Stimulated activated CD4-positive, alpha-beta T cell treated with anti-CD3 and anti-CD28 coated beads, Interleukin-4, amount 100 ng/mL, for 4 hours (primary cell): ENCODE data around the gene FAM227B.
"Not testable (repeated sequence)": the region's sequence is repeated elsewhere in the genome, so short reads cannot be mapped to it uniquely, and the experiment has no call there.

Source experiments
- DNase-seq, 2 experiments: peaks; one replicate each; pipeline ENCODE4 v3.0.0-alpha.2; 2020

The FAM227B gene

DNA sequence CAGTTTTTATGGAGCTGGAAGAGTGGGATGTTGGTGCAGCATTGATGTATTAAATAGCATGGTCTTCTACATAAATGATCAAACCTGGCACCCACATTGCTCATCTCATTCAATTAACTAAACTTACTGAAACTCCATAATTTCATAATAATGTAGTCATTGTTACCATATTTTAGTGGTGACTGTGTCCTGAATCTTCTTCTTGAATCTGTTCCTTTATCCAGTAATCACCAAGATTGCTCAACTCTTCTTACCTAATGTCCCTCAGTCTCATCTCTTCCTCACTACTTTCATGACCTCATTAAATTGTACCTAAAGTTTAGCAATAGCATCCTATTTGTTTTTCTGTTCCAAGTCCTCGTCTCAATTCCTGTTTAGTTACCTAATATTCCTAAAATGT is 127.8 kb downstream of the FAM227B start:
- no peak for DNase-seq

DNA sequence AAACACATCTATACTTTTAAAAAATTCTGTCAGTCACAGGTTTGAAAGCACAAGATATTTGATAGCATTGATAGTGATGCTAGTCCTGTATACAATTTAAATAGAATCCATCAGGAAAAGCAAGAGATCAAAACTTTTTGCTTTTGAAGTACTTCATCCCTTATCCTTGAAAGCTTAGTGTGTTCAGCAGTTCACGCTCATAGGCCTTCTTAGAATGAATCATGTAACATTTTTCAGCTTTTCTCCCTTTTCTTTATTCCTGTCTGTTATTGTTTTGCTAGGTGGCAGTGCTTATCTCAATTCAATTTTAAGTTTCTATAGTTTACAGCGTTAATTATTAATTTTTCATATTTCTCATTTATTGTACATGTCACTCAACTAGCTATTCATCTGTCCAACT is 128.5 kb downstream of the FAM227B start:
- no peak for DNase-seq

DNA sequence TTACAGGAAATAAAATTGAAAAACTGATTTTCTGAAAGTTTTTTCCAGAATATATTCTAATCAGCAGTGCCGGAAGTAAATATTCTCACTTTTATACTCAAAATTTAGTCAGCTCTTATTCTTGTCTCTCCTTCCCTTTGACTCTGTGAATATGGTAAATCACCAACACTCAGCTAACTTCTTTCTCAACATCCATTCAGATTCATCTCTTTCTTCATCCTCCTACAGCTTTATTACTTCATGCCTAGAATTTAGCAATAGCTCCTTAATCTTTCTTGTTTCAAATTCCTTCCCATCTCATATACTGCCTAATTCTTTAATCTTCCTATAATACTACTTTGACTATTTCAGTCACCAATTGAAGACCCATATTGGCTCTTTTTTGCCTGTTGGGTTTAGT is 129.7 kb downstream of the FAM227B start:
- DNase-seq: no peak

DNA sequence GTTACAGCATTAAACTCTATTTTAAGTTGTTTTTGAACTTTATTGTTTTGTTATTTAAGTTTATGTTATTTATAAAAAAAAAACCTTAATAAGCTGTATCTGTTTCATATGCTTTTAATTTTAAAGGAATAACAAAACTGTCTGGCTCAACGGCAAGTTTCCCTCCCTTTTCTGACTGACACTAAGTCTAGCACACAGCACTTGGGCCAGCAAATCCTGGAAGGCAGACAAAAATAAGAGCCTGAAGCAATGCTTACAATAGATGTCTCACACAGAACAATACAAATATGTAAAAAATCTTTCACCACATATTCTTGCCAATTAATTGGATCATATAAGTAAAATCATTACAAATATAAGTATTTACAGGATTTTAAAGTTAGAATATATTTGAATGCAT is 135.2 kb downstream of the FAM227B start:
- not testable (repeated sequence) for DNase-seq

DNA sequence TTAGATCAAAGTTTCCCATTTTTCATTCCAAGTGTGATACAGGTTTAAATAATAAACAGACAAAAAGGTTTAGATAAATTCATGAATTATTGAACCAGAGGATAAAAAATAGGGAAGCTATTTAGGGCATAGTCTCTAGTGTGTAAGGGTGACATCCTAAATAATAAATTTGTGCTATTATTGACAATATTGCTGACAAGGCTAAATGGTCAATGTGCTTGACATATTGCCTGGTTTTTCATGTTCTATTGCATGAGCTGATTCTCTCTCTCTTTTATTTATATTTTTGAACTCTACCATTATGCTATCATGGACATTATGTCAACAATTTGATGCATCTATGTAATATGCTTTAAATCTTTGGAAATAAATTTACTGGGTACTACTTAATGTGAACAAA is 141.6 kb downstream of the FAM227B start:
- DNase-seq: not testable (repeated sequence)

DNA sequence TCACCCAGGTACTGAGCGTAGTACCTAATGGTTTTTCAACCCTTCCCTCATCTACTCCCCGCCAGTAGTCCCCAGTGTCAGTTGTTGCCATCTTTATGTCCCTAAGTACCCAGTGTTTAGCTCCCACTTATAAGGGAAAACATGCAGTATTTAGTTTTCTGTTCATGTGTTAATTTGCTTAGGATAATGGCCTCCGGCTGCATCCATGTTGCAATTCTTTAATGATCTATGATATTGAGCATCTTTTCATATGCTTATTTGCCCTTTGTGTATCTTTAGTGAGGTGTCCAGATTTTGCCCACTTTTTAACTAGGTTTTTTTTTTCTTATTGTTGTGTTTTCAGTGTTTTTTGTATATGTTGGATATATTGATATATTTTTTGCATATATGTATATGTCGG is 142.6 kb downstream of the FAM227B start:
- not testable (repeated sequence) for DNase-seq

DNA sequence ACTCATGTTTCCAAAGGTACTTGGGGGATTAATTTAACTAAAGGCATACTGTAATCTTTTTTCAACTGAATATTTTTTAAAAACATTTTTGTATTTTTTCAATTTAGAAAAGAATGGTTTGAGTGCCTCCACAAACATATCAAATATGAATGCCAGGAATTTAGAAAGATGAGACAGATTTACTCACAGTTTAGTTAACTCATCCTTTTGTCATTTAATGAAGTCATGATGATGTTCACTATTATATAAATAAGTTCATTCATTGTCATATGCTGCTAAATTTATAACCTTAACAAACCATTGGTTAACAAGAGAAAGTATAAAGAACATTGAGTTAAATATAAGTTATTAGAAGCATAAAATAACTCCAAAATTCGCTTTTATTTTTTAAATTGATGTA is 147.6 kb downstream of the FAM227B start:
- DNase-seq: no peak

DNA sequence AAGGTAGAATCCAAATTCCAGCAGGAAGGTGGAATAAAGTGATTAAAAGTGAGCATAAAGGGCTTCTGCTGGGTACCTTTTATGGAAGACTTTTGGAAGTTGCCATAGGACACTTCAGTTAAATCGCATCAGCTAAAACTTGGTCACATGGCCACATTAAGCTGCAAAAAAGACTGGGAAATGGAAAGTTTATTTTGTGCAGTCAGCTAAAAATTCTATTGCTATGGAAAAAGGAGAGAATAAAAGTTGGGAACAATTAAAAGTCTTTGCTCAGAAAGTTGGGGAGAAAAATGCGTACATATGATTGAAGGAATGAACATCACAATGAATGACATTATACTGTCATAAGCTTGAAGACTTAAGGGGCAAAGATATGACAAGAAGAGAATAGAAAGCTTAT is 148.3 kb downstream of the FAM227B start:
- no peak for DNase-seq

DNA sequence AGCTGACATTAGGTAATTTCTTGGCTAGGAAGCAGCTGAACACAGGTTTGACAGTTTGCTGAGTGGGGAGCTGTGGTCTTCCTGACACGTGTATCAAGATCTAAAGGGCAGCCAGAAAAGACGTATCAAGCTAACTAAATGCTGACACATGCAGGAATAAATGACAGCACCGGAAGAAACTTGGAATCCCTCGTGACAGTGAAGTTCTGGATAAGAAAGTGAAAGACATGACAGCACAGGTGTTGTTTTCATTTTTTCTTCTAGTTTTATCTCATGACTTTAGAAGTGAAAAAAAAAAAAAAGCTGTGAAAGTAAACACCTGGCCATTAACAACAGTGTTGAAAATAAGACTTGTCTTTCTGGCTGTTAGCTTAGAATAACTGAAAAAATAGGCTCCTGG is 148.9 kb downstream of the FAM227B start:
- DNase-seq: no peak

DNA sequence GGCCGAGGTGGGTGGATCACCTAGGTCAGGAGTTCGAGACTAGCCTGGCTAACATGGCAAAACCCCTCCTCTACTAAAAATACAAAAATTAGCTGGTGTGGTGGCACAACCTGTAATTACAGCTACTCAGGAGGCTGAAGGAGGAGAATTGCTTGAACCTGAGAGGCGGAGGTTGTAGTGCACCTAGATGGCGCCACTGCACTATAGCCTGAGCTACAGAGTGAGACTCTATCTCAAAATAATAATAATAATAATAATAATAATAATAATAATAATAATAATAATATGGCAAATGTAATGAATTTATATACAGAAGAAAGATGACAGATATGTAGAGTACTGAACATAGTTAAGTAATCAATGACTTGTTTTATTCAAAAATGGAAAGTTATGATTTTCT is 149.4 kb downstream of the FAM227B start:
- DNase-seq: peak in 1 of 2 experiments; percentile 20

DNA sequence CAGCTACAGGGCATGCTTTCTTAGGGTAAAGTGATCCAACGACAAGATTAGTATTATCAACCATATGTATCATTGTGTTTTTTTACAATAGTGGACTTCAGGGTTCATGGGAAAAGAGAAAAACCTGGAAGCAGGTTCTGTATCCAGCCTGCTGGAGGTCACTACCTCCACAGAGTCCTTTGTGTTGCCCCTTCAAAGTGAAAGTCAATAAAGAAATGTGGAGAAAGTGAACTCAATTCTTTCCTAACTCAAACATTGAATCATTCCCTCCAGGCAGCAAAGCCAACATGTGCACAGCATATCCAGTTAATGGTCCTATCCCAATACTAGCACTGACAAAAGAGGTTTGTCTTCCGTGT is 152.2 kb downstream of the FAM227B start:
- no peak for DNase-seq

DNA sequence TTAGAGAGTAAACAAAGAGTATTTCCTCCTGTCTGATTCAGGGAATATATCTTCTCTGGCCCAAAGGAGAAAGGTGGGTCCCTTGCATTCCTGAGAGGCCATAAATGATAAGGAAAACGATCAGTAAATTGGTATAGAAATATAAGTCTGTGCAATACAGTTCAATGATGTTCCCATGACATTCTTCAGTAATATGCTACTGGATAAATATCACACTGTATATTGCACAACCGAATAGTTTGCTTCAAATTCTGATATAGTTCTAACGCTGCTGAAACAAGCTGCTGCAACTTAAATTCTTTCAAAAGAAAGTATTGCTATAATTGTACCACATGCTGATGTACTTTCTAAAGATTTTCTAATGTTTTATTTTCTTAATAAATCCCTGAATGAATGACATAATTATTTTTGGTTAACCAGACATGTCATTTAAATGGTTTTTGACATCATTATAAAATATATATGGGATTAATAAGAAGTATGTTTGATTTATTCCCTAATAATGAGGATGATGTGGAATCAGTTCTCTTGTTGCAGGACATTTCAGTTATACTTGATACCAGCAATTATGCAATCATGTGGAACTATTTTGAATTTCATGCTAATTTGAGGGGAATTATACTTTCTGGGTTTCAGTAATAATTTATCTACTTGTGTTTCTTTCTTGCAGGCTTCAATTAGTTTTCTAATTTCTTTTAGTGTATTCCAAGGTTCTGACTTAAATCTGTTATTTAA is 152.7 kb downstream of the FAM227B start:
- no peak for DNase-seq

DNA sequence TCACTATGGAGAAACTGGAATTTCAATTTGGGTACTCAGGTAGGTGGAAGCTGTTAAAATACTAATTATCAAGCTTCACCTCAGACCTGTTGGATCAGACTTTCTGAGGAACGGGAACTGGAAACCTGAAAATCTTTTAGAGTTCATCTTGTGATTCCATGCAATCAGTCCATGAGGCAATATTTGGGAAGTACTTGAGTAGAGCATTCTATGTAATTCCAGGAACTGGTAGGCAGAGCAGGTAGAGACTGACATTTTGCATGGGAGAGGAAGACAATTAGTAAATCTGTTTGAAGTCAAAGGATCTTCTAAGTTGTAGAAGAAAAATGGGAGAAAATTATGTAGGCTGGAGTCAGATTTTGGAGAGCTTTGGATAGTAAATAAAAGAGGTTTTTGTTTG is 154.5 kb downstream of the FAM227B start:
- no peak for DNase-seq

DNA sequence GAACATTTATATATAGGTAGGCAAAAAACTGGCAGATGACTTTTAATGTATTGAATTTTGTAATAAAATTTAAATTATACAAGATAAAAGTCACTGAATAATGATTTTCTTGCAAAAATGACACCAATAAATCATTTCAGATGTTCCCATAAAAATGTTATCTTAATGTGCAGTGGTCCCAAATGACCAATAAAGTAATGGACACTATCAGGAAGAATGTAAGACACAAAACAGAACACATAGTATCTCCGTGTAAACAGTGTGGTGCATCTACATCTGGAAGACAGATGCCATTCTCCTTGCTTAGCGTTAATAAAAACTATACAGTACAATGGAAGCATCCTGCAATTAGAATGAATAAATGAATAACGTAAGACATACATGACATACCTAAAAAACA is 156.1 kb downstream of the FAM227B start:
- no peak for DNase-seq

DNA sequence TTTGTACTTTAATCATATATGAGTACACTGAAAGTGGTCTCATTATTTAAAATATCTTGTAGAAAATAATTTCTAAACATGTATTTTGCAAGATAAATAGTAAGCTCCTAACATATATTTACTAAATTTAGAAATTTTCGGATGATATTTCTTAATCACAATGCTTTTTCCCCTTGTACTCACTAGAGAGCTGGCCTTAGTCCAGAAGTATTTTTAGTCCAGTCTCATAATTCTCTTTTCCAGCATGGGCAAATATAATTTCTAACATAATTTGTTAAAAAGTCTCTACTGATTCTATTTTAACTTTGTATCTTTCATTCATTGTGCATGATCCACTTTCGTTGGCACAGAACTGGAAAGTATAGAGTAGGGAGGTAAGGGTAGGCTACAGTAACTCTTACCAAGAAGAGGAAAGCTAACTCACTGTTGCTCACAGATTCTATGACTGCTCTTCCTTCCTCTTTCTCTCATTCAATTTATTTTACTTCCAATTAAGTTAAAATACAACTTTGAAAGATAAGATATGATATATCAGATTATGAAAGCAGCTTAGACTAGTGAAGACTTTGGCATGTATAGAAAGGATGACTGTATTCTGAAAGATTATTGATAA is 158.3 kb downstream of the FAM227B start:
- DNase-seq: no peak

DNA sequence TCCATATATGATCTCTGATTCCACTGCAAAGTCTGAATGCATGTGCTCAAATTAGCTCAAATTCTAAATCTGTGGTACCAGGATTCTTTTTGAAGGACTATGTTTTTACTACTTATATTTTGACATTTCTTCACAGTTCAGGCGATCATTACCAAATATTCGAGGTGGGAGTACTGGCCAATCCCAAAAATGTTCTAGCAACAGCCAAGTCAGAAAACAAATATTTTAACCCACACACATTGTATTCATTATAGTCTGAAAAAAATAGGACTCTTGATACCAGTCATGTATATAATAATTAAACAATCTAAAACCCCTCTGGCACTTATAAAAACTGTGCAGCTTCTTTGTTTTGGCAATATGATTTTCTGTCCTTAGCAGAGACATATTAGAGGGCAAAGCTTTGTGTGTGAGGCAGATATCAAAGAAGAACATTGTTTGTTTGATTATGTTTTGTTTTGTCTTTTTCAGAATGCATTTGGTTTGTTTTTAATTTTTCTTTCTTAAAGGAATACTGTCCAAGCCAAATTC is 160.1 kb downstream of the FAM227B start:
- DNase-seq: no peak

DNA sequence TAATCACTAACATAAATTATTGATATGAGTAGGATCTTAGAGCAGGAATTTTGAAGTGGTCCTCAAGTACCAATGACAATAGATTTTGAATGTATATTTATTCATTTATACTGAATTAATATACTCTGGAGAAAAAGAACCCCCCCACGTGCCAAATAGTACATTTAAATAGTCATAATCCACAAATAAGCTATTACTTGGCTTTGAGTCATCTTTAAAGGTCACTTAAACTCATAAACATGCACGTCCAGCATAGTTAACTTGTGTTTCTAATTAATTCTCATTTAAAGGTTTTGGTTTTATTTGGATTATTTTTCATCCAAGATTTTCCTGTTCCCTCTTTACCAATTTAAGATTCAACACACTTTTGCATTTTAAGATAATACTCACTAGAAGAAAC is 162.5 kb downstream of the FAM227B start:
- no peak for DNase-seq

DNA sequence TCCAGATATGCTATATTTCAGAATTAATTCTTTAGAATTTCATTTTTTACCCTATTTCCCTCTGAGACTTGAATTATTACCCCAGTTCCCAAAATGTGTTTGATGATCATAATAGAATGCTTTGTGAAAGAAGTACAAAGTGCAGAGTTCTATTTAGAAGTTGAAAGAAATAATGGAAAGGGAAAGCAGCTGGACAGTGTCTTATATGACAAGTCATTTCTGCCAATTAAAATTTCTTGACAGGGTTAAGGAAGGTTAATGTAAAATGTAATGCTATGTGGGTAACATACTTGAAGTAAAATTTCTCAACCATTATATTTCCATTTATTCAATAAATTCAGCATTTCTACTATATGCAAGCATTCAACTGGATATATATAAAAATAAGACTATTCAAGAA is 164.5 kb downstream of the FAM227B start:
- no peak for DNase-seq

DNA sequence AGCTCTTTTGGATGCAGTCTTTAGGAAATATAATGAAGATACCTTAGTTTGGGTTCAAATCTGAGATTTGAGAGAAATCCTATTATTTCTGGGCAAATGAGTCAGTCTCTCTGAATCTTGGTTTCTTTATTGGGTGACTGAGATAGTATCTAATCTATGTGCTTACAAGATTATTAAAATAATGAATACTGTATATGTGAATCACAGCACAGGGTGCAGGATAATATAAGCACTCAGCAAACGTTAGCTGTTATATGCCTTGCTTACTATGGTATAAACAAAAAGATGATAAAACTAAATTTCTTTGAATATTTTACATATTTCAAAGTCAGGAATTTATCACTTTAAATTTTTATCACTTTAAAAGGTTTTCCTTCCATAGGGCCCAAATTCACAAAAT is 168.0 kb downstream of the FAM227B start:
- DNase-seq: no peak

DNA sequence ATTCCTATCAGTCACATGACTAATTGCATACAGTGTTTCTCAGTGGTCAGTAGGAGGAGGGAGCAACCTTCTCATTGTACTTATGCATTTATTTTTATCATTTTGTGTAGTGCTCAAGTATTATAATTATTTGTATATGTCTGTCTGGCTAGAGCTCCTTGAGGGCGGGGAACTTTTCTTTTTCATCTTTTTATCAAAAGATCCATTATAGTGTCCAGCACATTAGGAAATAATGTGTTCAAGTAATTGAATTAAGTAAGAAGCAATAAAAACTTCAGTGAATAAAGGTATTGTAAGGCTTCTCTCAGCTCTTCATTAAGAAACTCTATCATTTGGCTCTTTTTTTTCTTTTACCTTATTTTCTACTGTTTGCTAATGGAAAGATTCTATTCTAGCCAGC is 178.8 kb downstream of the FAM227B start:
- DNase-seq: no peak

DNA sequence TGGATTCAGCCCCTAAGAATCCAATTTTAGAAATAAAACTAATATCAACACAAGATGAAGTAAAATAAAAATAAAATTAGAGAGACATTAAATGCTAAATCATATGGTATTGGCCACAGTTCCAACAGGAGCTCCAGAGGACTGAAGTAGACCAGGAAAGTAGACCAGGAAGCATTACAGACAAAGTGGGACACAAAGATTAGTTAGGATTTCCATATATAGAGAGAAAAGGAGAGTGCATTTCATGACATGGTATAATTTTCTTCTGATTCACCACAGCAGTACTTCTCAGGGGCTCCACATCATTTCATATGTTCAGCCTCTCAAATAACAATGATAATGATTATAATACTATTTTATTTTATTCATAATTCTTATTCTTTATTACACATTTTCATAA is 179.3 kb downstream of the FAM227B start:
- no peak for DNase-seq

DNA sequence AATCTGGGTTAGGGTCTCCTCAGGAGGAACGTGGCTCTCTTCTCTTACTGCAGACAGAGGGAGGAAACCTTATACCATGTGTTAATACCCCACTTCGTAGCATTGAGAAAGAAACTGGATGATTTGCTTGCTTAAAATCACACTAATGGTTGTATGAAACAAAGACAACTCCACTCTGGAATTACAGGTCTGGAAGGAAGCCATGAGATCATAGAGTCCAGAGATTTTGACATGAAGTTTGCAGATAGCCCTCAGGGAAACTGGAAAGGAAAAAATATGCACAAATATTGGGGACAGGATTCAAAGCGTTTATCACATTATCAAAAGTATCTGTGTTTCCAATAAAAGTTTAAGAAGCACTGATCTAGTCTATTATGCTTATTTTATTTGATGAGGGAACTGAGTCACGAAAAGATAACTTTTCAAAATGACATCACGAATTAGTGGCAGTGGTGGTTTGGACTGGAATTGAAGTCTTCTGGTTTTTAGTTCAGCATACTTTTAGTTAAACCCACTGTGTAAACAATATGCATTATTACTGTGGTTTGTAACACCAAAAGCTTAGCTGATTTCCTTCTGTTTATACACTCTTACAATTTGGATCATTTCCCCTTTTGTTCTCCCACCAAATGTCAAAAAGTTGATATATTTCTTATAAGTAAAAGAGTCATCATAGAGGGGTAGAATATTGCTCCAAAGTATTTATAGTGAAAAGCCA is 180.8 kb downstream of the FAM227B start:
- DNase-seq: no peak

DNA sequence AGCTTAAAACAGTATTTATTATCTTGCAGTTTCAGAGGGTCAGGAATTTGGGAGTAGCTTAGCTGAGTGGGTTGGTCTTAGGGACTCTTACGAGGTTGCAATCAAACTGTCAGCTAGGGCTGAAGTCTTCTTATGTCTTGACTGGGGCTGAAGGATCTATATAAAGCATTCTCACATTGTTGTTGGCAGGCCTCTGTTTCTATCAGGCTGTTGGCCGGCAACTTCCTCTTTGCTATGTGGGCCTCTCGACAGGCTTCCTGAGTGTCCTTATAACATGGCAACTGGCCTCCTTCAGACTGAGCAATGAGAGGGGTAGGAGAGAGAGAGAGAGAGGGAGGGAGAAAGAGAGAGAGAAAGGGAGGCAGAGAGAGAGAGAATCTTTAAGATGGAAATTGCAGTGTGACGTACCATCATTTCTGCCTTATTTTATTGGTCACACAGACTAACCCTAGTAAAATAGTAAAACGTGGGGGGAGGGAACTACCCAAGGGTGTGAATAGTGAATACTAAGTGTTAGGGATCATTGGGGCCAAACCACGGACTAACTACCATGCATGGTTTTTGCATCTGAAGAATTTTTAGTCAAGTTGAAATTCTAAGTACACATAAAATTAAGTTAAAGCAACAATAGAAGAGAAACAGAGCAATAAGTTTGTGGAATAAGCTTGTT is 181.5 kb downstream of the FAM227B start:
- DNase-seq: no peak

DNA sequence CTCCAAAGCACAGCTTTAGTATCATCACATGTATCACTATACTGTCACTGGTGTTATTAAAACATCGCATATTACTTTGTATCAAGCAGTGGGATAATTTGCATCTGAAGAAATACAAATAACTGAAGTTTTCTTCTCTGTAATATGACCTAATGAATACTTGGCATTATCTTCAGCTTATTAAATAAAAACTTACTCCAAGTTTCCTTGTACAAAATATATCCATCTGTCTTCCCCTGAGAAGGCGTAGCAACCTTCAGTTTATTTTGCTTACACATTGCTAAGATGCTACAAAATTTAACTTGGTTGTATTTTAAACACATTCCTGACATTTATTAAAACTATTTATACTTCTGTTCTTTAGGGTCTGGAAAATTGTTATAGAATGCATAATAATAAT is 183.9 kb downstream of the FAM227B start:
- no peak for DNase-seq
